ENCODE data around the gene CUL2.

CUL2 gene

DNA sequence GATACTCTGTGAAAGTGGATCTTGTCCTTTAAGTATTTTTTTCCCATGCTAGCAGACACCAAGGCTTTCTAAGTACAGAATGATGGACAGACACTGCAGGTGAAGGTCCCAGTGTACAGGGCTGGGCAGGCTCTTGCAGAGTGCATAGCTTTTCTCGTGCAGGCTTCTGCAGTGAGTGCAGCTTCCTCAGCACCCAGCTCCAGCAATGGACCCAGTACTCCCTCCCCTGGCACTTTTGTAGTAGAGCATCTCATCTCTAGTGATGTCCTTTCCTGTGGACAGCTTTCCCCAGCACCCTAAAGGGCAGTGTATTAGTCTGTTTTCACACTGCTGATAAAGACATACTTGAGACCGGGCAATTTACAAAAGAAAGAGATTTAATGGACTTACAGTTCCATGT lies 104.3 kb downstream of the CUL2 start:
- H3K9me3 ChIP-seq (ENCODE audit: control insufficient read depth, insufficient read depth, low read depth, low read length) = no peaks in the 10 kb centered on the region; the same call in 1 of the 2 replicates
- TF ChIP-seq ZNF791 (tag by site-specific recombination; IDR thresholded peaks at IDR 0.05) (no peak), ZNF654 (tag by site-specific recombination; IDR thresholded peaks at IDR 0.05; ENCODE audit: low read depth) (peak; percentile 28; the same call in 1 of the 2 replicates)
- ChIA-PET CTCF (interaction anchor here (0.8 to 1.0 kb wide), 3 partner anchors 8 to 331 kb away, joined by 3 to 4 read pairs (median 3); no protein-coding TSS in a partner anchor), POLR2A (no interaction called here)
- no peaks in the 10 kb centered on the region for H3K4me1 ChIP-seq (ENCODE audit: control insufficient read depth, insufficient read depth, low read length)
- no peaks in the 10 kb centered on the region for H3K36me3 ChIP-seq (ENCODE audit: control insufficient read depth in 2 of 2, insufficient read depth in 1 of 2, low read length in 2 of 2)
- no peak overlapping the region for H3K4me3 ChIP-seq (ENCODE audit: low read depth, low read length)
- no peak overlapping the region for H3K27ac ChIP-seq (ENCODE audit: extremely low read depth, low read depth, low read length)

- TF ChIP-seq, protein P1, sequence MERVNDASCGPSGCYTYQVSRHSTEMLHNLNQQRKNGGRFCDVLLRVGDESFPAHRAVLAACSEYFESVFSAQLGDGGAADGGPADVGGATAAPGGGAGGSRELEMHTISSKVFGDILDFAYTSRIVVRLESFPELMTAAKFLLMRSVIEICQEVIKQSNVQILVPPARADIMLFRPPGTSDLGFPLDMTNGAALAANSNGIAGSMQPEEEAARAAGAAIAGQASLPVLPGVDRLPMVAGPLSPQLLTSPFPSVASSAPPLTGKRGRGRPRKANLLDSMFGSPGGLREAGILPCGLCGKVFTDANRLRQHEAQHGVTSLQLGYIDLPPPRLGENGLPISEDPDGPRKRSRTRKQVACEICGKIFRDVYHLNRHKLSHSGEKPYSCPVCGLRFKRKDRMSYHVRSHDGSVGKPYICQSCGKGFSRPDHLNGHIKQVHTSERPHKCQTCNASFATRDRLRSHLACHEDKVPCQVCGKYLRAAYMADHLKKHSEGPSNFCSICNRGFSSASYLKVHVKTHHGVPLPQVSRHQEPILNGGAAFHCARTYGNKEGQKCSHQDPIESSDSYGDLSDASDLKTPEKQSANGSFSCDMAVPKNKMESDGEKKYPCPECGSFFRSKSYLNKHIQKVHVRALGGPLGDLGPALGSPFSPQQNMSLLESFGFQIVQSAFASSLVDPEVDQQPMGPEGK (tag by site-specific recombination; IDR thresholded peaks at IDR 0.05) = no peak
- TF ChIP-seq SP2 (tag by site-specific recombination; IDR thresholded peaks at IDR 0.05) (no peak), ZNF777 (tag by site-specific recombination; IDR thresholded peaks at IDR 0.05; ENCODE audit: borderline replicate concordance) (no peak), FEZF1 (tag by site-specific recombination; IDR thresholded peaks at IDR 0.05) (no peak), SETDB1 (IDR thresholded peaks at IDR 0.05; ENCODE audit: insufficient read length, low read length) (peak; percentile 87), ZNF121 (tag by site-specific recombination; IDR thresholded peaks at IDR 0.05) (no peak), ZNF324 (tag by site-specific recombination; IDR thresholded peaks at IDR 0.05) (no peak), HOXA7 (CRISPR knock-in tag; IDR thresholded peaks at IDR 0.05; ENCODE audit: borderline replicate concordance) (no peak), ZNF184 (tag by site-specific recombination; IDR thresholded peaks at IDR 0.05) (no peak), ZFP3 (tag by site-specific recombination; IDR thresholded peaks at IDR 0.05; ENCODE audit: low read depth) (no peak), OVOL3 (tag by site-specific recombination; IDR thresholded peaks at IDR 0.05) (no peak), AEBP2 (tag by site-specific recombination; IDR thresholded peaks at IDR 0.05; ENCODE audit: borderline replicate concordance) (no peak)
- TF ChIP-seq, protein P2, sequence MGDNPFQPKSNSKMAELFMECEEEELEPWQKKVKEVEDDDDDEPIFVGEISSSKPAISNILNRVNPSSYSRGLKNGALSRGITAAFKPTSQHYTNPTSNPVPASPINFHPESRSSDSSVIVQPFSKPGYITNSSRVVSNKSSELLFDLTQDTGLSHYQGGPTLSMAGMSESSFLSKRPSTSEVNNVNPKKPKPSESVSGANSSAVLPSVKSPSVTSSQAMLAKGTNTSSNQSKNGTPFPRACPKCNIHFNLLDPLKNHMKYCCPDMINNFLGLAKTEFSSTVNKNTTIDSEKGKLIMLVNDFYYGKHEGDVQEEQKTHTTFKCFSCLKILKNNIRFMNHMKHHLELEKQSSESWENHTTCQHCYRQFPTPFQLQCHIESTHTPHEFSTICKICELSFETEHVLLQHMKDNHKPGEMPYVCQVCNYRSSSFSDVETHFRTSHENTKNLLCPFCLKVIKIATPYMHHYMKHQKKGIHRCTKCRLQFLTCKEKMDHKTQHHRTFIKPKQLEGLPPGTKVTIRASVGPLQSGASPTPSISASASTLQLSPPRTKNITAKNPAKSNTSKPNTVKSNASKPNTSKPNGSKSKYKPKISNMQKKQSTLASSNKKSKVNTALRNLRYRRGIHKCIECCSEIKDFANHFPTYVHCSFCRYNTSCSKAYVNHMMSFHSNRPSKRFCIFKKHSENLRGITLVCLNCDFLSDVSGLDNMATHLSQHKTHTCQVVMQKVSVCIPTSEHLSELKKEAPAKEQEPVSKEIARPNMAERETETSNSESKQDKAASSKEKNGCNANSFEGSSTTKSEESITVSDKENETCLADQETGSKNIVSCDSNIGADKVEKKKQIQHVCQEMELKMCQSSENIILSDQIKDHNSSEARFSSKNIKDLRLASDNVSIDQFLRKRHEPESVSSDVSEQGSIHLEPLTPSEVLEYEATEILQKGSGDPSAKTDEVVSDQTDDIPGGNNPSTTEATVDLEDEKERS (tag by site-specific recombination; IDR thresholded peaks at IDR 0.05) = peak; percentile 75; the same call in 1 of the 2 replicates
- ChIA-PET CTCF (interaction anchor here (0.6 to 1.0 kb wide), 3 partner anchors 25 to 330 kb away, joined by 3 to 4 read pairs (median 3); no protein-coding TSS in a partner anchor), POLR2A (no interaction called here)
Observed at GRCh38 chr10:34985146-34985545, 105.0 kb downstream of the CUL2 start.

DNA sequence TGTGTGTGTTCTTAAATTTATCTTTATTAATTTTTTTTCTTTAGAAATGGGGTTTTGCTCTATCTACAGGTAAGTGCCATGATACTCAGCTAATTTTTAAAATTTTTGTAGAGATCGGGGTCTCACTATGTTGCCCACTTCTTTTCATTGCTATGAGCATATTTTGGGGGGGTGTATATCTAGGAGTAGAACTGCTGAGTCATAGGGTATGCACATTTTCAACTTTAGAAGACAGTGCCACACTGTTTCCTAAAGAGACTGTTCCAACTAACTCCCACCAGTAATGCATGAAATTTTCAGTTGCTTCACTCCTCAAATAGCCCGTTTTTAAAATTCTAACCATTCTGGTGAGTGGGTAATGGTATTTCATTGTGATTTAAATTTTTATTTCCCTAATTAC lies 108.3 kb downstream of the CUL2 start:
- Histone ChIP-seq H3K4me1 (ENCODE audit: control insufficient read depth, insufficient read depth, low read length) (no peaks in the 10 kb centered on the region), H3K9me3 (ENCODE audit: control insufficient read depth, insufficient read depth, low read depth, low read length) (no peaks in the 10 kb centered on the region; the same call in 1 of the 2 replicates), H3K27ac (ENCODE audit: extremely low read depth, low read depth, low read length) (no peak overlapping the region), H3K4me3 (ENCODE audit: low read depth, low read length) (no peak overlapping the region), H3K36me3 (ENCODE audit: control insufficient read depth in 2 of 2, insufficient read depth in 1 of 2, low read length in 2 of 2) (no peaks in the 10 kb centered on the region)
- ChIA-PET CTCF (no interaction called here), POLR2A (interaction anchor here (0.6 kb wide), 1 partner anchor 39 kb away, joined by 4 read pairs; no protein-coding TSS in a partner anchor)
- TF ChIP-seq, protein P3, sequence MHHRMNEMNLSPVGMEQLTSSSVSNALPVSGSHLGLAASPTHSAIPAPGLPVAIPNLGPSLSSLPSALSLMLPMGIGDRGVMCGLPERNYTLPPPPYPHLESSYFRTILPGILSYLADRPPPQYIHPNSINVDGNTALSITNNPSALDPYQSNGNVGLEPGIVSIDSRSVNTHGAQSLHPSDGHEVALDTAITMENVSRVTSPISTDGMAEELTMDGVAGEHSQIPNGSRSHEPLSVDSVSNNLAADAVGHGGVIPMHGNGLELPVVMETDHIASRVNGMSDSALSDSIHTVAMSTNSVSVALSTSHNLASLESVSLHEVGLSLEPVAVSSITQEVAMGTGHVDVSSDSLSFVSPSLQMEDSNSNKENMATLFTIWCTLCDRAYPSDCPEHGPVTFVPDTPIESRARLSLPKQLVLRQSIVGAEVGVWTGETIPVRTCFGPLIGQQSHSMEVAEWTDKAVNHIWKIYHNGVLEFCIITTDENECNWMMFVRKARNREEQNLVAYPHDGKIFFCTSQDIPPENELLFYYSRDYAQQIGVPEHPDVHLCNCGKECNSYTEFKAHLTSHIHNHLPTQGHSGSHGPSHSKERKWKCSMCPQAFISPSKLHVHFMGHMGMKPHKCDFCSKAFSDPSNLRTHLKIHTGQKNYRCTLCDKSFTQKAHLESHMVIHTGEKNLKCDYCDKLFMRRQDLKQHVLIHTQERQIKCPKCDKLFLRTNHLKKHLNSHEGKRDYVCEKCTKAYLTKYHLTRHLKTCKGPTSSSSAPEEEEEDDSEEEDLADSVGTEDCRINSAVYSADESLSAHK (tag by site-specific recombination; IDR thresholded peaks at IDR 0.05) = no peak
- no peak for TF ChIP-seq ZIC2 (tag by site-specific recombination; IDR thresholded peaks at IDR 0.05)
- no peak for TF ChIP-seq ZNF626 (tag by site-specific recombination; IDR thresholded peaks at IDR 0.05)
- no peak for TF ChIP-seq ZNF391 (tag by site-specific recombination; IDR thresholded peaks at IDR 0.05; ENCODE audit: borderline replicate concordance, low read depth)
- no peak for TF ChIP-seq ZNF16 (tag by site-specific recombination; IDR thresholded peaks at IDR 0.05; ENCODE audit: low read depth)
- TF ChIP-seq ZNF629 (tag by site-specific recombination; IDR thresholded peaks at IDR 0.05) = no peak

More at GRCh38 chr10:34985146-34985545, 105.0 kb downstream of the CUL2 start:
- Histone ChIP-seq H3K36me3 (ENCODE audit: control insufficient read depth in 2 of 2, insufficient read depth in 1 of 2, low read length in 2 of 2) (no peaks in the 10 kb centered on the region), H3K4me3 (ENCODE audit: low read depth, low read length) (no peak overlapping the region), H3K27ac (ENCODE audit: extremely low read depth, low read depth, low read length) (no peak overlapping the region), H3K4me1 (ENCODE audit: control insufficient read depth, insufficient read depth, low read length) (no peaks in the 10 kb centered on the region), H3K9me3 (ENCODE audit: control insufficient read depth, insufficient read depth, low read depth, low read length) (no peaks in the 10 kb centered on the region; the same call in 1 of the 2 replicates)

All from HEK293 (cell line).